Measurements from ENCODE around the gene BEST4. TPM values are rescaled to one million over a fixed set of nuclear protein-coding genes. Genes with fewer than 3 reads are reported as not detected.

BEST4 gene
- total and polyA plus RNA-seq, 2 of the 13 experiments (the other 11 are each of a cell fraction or from before 2014, with no cell fraction given): 0.77 to 1.4 TPM

DNA sequence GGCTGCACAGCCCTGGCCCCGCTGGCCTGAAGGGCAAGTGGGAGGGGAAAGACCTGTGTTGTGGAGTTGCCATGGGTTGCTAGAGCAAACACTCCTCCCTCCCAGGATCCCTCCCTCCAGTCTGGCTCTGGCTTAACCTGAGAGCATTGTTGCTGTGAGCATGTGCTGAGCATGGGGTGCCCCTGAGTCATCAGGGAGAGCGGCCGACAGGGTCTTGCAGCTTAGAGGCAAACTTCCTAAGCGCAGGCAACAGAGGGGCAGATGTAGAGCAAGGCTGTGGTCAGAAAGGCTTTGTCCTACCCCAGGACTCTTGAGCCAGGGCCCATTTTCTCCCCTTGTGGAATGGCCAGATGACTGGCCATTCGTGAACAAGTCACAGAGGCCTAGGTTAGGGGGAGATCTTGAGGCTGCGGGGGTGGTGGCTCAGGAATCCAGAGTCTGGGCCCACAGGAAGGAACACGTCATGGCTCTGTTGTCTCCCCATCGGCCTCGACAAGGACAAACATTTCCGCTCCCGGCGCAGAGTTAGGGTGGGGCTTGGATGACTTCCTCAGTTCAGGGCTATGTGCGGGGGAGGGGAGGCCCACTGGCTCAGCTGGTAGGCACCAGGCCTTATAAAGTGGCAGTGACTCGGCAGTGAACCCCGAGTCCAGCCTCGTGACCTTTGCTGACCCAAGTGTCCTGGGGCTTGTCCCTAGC is 19.5 kb upstream of the BEST4 start (continued):
- TF ChIP-seq KDM5B (CRISPR knock-in tag; IDR thresholded peaks at IDR 0.05; ENCODE audit: borderline replicate concordance): peak; percentile 87
- TF ChIP-seq DNMT1 (CRISPR knock-in tag; IDR thresholded peaks at IDR 0.05): no peak
- TF ChIP-seq ZZZ3 (CRISPR knock-in tag; IDR thresholded peaks at IDR 0.05; ENCODE audit: borderline replicate concordance): 0 out of 2 replicates have a peak, but pooled peaks have one; percentile 7
- TF ChIP-seq ZSCAN21 (CRISPR knock-in tag; IDR thresholded peaks at IDR 0.05; ENCODE audit: borderline replicate concordance): peak; percentile 58; the same call in 1 of the 2 replicates
- TF ChIP-seq ZNF883 (CRISPR knock-in tag; IDR thresholded peaks at IDR 0.05; ENCODE audit: not compliant biosample characterization): no peak
- TF ChIP-seq ZNF331 (CRISPR knock-in tag; IDR thresholded peaks at IDR 0.05): peak; percentile 49; the same call in 1 of the 2 replicates
- TF ChIP-seq ZNF33A (CRISPR knock-in tag; IDR thresholded peaks at IDR 0.05; ENCODE audit: borderline replicate concordance): peak; percentile 95
- TF ChIP-seq SMARCE1 (IDR thresholded peaks at IDR 0.05; ENCODE audit: borderline replicate concordance): no peak
- no peak for TF ChIP-seq JARID2 (CRISPR knock-in tag; IDR thresholded peaks at IDR 0.05; ENCODE audit: insufficient replicate concordance)
- TF ChIP-seq, protein P1, sequence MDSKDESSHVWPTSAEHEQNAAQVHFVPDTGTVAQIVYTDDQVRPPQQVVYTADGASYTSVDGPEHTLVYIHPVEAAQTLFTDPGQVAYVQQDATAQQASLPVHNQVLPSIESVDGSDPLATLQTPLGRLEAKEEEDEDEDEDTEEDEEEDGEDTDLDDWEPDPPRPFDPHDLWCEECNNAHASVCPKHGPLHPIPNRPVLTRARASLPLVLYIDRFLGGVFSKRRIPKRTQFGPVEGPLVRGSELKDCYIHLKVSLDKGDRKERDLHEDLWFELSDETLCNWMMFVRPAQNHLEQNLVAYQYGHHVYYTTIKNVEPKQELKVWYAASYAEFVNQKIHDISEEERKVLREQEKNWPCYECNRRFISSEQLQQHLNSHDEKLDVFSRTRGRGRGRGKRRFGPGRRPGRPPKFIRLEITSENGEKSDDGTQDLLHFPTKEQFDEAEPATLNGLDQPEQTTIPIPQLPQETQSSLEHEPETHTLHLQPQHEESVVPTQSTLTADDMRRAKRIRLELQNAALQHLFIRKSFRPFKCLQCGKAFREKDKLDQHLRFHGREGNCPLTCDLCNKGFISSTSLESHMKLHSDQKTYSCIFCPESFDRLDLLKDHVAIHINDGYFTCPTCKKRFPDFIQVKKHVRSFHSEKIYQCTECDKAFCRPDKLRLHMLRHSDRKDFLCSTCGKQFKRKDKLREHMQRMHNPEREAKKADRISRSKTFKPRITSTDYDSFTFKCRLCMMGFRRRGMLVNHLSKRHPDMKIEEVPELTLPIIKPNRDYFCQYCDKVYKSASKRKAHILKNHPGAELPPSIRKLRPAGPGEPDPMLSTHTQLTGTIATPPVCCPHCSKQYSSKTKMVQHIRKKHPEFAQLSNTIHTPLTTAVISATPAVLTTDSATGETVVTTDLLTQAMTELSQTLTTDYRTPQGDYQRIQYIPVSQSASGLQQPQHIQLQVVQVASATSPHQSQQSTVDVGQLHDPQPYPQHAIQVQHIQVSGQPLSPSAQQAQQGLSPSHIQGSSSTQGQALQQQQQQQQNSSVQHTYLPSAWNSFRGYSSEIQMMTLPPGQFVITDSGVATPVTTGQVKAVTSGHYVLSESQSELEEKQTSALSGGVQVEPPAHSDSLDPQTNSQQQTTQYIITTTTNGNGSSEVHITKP (CRISPR knock-in tag; IDR thresholded peaks at IDR 0.05; ENCODE audit: low read depth): no peak; the same call in 1 of the 2 replicates
- TF ChIP-seq PHF5A (CRISPR knock-in tag; IDR thresholded peaks at IDR 0.05; ENCODE audit: low read depth, unreplicated experiment): peak; percentile 32
- peak; percentile 75; the same call in 1 of the 2 replicates for TF ChIP-seq NCOA1 (CRISPR knock-in tag; IDR thresholded peaks at IDR 0.05)
- TF ChIP-seq ZNF703 (CRISPR knock-in tag; IDR thresholded peaks at IDR 0.05; ENCODE audit: borderline replicate concordance): 0 out of 2 replicates have a peak, but pooled peaks have one; percentile 21
- TF ChIP-seq ZNF343 (CRISPR knock-in tag; IDR thresholded peaks at IDR 0.05): 0 out of 2 replicates have a peak, but pooled peaks have one; percentile 84
- TF ChIP-seq, protein P2, sequence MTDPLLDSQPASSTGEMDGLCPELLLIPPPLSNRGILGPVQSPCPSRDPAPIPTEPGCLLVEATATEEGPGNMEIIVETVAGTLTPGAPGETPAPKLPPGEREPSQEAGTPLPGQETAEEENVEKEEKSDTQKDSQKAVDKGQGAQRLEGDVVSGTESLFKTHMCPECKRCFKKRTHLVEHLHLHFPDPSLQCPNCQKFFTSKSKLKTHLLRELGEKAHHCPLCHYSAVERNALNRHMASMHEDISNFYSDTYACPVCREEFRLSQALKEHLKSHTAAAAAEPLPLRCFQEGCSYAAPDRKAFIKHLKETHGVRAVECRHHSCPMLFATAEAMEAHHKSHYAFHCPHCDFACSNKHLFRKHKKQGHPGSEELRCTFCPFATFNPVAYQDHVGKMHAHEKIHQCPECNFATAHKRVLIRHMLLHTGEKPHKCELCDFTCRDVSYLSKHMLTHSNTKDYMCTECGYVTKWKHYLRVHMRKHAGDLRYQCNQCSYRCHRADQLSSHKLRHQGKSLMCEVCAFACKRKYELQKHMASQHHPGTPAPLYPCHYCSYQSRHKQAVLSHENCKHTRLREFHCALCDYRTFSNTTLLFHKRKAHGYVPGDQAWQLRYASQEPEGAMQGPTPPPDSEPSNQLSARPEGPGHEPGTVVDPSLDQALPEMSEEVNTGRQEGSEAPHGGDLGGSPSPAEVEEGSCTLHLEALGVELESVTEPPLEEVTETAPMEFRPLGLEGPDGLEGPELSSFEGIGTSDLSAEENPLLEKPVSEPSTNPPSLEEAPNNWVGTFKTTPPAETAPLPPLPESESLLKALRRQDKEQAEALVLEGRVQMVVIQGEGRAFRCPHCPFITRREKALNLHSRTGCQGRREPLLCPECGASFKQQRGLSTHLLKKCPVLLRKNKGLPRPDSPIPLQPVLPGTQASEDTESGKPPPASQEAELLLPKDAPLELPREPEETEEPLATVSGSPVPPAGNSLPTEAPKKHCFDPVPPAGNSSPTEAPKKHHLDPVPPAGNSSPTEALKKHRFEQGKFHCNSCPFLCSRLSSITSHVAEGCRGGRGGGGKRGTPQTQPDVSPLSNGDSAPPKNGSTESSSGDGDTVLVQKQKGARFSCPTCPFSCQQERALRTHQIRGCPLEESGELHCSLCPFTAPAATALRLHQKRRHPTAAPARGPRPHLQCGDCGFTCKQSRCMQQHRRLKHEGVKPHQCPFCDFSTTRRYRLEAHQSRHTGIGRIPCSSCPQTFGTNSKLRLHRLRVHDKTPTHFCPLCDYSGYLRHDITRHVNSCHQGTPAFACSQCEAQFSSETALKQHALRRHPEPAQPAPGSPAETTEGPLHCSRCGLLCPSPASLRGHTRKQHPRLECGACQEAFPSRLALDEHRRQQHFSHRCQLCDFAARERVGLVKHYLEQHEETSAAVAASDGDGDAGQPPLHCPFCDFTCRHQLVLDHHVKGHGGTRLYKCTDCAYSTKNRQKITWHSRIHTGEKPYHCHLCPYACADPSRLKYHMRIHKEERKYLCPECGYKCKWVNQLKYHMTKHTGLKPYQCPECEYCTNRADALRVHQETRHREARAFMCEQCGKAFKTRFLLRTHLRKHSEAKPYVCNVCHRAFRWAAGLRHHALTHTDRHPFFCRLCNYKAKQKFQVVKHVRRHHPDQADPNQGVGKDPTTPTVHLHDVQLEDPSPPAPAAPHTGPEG (CRISPR knock-in tag; IDR thresholded peaks at IDR 0.05): no peak

Data from HepG2 (cell line).